ENCODE data around the gene RTN4RL1.

DNA sequence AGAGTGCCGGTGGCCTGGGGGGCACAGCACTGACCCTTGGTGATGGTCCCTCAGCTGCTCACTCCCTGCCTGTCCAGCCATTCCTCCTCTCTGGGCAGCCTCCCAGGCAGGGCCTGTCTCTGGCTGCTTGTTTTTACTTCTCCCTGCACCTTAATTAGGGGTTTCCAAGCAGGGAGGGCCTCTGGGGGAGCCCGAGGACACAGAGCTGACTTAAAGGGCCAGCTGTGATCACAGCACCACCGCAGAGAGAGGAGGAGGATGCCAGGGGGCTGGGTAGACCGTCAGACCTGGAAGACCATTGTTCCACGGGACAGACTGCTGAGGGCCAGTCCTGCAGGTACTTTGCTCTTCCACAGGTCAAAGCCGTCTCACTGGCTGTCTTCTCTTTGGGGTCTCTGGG is 3.6 kb upstream of the RTN4RL1 start:
- TF ChIP-seq, protein P1, sequence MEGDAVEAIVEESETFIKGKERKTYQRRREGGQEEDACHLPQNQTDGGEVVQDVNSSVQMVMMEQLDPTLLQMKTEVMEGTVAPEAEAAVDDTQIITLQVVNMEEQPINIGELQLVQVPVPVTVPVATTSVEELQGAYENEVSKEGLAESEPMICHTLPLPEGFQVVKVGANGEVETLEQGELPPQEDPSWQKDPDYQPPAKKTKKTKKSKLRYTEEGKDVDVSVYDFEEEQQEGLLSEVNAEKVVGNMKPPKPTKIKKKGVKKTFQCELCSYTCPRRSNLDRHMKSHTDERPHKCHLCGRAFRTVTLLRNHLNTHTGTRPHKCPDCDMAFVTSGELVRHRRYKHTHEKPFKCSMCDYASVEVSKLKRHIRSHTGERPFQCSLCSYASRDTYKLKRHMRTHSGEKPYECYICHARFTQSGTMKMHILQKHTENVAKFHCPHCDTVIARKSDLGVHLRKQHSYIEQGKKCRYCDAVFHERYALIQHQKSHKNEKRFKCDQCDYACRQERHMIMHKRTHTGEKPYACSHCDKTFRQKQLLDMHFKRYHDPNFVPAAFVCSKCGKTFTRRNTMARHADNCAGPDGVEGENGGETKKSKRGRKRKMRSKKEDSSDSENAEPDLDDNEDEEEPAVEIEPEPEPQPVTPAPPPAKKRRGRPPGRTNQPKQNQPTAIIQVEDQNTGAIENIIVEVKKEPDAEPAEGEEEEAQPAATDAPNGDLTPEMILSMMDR (IDR thresholded peaks at IDR 0.05) = no peak
- TF ChIP-seq POLR2A (IDR thresholded peaks at IDR 0.05) = no peak

All from right lobe of liver (tissue), 4 donors.